ENCODE results near the gene PITX1.

Gene PITX1

GRCh38 chr5:135029477-135030122 is 4.4 kb downstream of the PITX1 start:
- DNase-seq: no peak

GRCh38 chr5:135028791-135029476 is 5.1 kb downstream of the PITX1 start:
- no peak for DNase-seq

- DNase-seq: no peak
Observed at GRCh38 chr5:135027697-135028615, 6.1 kb downstream of the PITX1 start.

- no peak for DNase-seq
Observed at GRCh38 chr5:135027266-135027696, 6.7 kb downstream of the PITX1 start.

- no peak for DNase-seq
Observed at GRCh38 chr5:135026645-135027265, 7.3 kb downstream of the PITX1 start.

- no peak for DNase-seq
Observed at GRCh38 chr5:135025730-135026644, 8.0 kb downstream of the PITX1 start.

GRCh38 chr5:135024956-135025729 is 8.9 kb downstream of the PITX1 start:
- no peak for DNase-seq

GRCh38 chr5:135020111-135020895 is 13.7 kb downstream of the PITX1 start:
- no peak for DNase-seq

GRCh38 chr5:135019314-135019713 is 14.7 kb downstream of the PITX1 start:
- no peak for DNase-seq

GRCh38 chr5:135018457-135018856 is 15.6 kb downstream of the PITX1 start:
- no peak for DNase-seq

- DNase-seq: no peak
Observed at GRCh38 chr5:135016861-135017290, 17.2 kb downstream of the PITX1 start.

GRCh38 chr5:135015942-135016341 is 18.1 kb downstream of the PITX1 start:
- DNase-seq: no peak

GRCh38 chr5:135013947-135014570 is 20.0 kb downstream of the PITX1 start:
- DNase-seq: peak in 8 of 56 donors; percentile 2 to 34 (median 12)

- DNase-seq: no peak
Observed at GRCh38 chr5:135013445-135013844, 20.6 kb downstream of the PITX1 start.

GRCh38 chr5:135012951-135013391 is 21.1 kb downstream of the PITX1 start:
- peak in 10 of 56 donors; percentile 4 to 44 (median 15) for DNase-seq

- no peak for DNase-seq
Observed at GRCh38 chr5:135012033-135012588, 21.9 kb downstream of the PITX1 start.

- DNase-seq: no peak
Observed at GRCh38 chr5:135011355-135012032, 22.5 kb downstream of the PITX1 start.

All from amygdala (tissue), 56 donors.